Epithelial cell of esophagus (primary cell): ENCODE measurements around the gene TGM2.

Experiments
- DNase-seq: peaks from one replicate; pipeline ENCODE4 v3.0.0; 2010; ENCODE audit warnings: low read depth
- H3K4me3 ChIP-seq: 2 replicates; pipeline ENCODE4 v1.5.1; 2011; ENCODE audit warnings: mild to moderate bottlenecking, low read length, control low read depth
- TF ChIP-seq, protein P1 (sequence below): IDR thresholded peaks from 2 replicates; pipeline ENCODE4 v1.5.1; 2011; ENCODE audit warnings: low read depth, mild to moderate bottlenecking, low read length, control low read depth, inconsistent platforms; ENCODE audit not compliant: insufficient read depth; ENCODE audit errors: missing control alignments

TGM2 gene

DNA sequence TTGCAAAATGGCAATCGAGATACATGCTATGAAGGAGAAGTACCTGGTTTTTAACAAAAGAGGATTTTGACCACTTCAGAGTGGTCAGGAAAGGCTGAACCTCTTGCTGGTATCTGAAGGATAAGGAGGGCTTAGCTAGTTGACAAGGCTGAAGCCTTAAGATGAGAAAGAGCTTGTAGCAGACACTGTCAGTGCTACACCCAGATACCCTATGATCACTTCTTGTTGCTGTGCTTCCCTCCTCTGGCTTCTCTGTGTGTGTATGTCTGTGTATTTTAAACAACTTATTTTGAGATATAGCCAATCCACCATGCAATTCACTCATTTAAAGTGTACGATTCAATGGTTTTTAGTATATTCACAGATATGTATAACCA is 38.9 kb upstream of the TGM2 start:
- TF ChIP-seq, protein P1, sequence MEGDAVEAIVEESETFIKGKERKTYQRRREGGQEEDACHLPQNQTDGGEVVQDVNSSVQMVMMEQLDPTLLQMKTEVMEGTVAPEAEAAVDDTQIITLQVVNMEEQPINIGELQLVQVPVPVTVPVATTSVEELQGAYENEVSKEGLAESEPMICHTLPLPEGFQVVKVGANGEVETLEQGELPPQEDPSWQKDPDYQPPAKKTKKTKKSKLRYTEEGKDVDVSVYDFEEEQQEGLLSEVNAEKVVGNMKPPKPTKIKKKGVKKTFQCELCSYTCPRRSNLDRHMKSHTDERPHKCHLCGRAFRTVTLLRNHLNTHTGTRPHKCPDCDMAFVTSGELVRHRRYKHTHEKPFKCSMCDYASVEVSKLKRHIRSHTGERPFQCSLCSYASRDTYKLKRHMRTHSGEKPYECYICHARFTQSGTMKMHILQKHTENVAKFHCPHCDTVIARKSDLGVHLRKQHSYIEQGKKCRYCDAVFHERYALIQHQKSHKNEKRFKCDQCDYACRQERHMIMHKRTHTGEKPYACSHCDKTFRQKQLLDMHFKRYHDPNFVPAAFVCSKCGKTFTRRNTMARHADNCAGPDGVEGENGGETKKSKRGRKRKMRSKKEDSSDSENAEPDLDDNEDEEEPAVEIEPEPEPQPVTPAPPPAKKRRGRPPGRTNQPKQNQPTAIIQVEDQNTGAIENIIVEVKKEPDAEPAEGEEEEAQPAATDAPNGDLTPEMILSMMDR = no peak
- H3K4me3 ChIP-seq = no peak overlapping the region
- no peak for DNase-seq

DNA sequence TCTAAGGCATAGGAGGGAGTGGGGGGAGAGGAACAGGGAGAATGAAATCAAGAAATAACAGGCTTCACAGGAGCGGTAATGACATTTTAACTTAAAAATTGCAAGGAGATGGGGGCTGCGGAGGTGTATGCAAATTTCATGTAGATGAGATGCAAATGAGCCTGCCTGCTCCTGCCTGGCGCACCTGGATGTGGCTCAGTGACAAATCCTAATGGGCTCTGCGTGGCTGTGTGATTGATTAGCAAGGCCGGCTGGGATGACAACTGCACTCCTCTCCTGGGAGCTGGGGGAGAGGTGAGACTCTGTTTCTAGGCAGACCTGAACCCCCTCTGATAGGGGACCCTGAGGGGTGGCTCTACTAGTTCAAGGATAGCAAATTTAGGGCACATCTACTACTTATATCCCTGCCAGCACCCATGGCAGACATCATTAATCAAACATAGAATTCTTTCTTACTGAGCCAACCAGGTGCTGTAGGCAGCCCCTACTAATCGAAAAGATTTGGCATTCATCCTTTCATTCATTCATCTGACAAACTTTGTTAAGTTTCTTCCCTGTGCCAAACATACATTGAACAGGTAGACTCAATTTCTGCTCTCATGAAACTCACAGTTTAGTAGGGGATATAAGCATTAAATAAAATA is 38.4 kb upstream of the TGM2 start:
- H3K4me3 ChIP-seq = no peak overlapping the region
- TF ChIP-seq, protein P1 = no peak
- DNase-seq = no peak

DNA sequence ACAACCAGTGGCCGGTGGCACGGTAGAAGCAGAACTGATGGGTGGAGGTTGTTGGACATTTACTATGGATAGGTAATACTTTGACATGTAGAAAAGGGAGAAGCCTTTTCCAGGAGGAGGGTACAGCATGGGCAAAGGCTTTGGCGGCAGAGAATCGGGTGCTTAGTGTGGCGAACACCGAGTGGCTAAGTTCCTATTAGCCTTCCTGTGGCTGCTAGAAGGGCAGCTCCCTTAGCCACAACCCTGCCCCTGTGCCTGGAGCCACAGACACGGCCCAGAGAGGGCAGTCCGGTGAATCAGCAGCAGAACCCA is 37.9 kb upstream of the TGM2 start:
- TF ChIP-seq, protein P1 = no peak
- H3K4me3 ChIP-seq = no peak overlapping the region
- DNase-seq = no peak

DNA sequence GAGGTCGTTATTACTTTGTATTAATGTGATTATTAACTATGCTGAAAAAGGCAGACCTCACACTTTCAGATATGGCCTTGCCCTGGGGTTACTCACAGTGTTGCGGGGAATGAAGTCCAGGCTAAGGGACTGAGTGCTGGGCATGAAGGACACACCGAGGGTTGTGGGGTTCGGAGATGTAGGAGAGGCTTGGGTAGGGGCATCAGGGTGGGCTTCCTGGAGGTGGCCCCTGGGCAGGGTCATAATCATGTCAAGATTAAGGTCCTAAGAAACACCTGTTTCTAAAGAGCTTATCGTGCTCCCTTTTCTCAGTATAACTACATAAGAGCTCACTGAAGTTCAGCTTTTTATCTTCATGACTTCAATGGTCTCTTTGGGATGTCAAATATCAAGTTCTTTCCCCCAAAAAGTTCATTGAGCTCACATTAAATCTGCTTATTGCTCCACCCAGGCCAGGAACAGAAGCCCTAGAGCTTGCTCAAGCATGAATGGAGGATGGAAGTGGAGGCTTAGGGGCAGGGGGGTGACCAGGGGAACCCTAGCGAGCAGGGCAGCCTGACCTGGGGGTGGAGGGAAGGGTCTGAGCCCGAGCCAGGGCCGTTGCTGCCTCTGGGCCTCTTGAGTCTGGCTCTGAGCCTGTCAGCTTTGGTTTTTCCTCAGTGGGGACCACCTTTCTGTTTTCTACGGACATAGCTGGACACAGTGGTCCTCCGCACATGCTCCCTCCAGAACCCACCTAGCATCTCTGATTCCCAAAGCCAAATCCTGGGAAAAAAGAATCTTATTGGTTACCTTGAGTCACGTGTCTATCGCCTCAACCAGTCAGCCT is 37.3 kb upstream of the TGM2 start:
- DNase-seq = no peak
- TF ChIP-seq, protein P1 = no peak
- H3K4me3 ChIP-seq = no peak overlapping the region

DNA sequence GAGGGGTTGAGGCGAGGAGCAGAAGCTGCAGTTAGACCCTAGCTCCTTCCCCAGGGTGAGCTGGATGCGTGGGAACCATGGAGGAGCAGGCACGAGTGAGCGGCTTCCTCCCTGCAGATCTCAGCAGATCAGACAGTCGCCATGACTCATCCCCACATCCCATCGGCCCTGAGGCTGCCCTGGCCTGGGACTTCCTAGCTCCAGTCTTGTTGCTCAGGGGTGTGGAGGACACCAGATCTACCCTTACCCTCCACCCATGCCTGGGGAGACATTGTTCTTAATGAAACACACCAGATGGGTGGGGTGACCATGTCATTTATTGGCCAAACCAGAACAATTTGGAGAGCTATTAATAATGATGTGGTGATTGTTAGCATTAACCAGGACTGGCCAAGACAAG is 36.3 kb upstream of the TGM2 start:
- TF ChIP-seq, protein P1 = no peak
- no peak overlapping the region for H3K4me3 ChIP-seq
- peak; percentile 91 for DNase-seq

DNA sequence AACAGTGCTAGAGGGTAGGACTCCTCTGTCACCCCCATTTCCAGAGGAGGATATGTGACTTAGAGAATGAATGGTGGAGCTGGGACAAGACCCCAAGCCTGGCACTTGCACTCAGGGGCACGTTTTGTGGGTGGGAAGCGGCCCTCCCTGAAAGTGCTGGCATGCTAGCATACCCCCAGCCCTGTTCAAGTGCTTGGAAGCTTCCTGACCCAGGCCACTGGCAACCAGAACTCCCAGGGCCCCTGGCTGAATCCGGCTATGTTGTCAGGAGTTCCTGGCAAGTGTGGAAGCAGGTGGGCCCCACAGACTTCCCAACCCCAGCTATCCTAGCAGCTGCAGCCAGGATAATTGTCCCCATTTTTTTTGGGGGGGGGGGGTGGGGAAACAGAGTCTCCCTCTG is 35.6 kb upstream of the TGM2 start:
- no peak for DNase-seq
- no peak overlapping the region for H3K4me3 ChIP-seq
- TF ChIP-seq, protein P1 = no peak
